Neural cell (in vitro differentiated cells): ENCODE data around the gene SFT2D2.

Experiments used
- CTCF ChIP-seq: fragments of 450-650 bp; IDR thresholded peaks from 2 replicates; pipeline ENCODE4 v1.5.1; 2014; ENCODE audit warnings: antibody characterized with exemption, mild to moderate bottlenecking, moderate library complexity; ENCODE audit not compliant: poor library complexity, severe bottlenecking
- EP300 ChIP-seq: fragments of 450-650 bp; conservative IDR thresholded peaks from 2 replicates; pipeline ENCODE4 v1.6.1; 2014; ENCODE audit warnings: antibody characterized with exemption, mild to moderate bottlenecking, moderate library complexity; ENCODE audit not compliant: poor library complexity, severe bottlenecking
- EZH2 ChIP-seq: fragments of 200-600, 300-800 bp; shearing (Covaris generic), sonication (generic); IDR thresholded peaks from 2 replicates; pipeline ENCODE4 v1.6.1; 2014; ENCODE audit warnings: antibody characterized with exemption, low read length, borderline replicate concordance, mild to moderate bottlenecking; ENCODE audit not compliant: insufficient read depth, poor library complexity, severe bottlenecking
- MXI1 ChIP-seq: fragments of 450-650 bp; conservative IDR thresholded peaks from 2 replicates; pipeline ENCODE4 v1.6.1; 2014; ENCODE audit warnings: antibody characterized with exemption, mild to moderate bottlenecking; ENCODE audit not compliant: poor library complexity, severe bottlenecking
- POLR2AphosphoS5 ChIP-seq: IDR thresholded peaks from 2 replicates; pipeline ENCODE4 v1.6.1; 2012
- TAF1 ChIP-seq: IDR thresholded peaks from 2 replicates; pipeline ENCODE4 v1.6.1; 2012; ENCODE audit warnings: low read depth

- TF ChIP-seq CTCF: no peak
- no peak for TF ChIP-seq TAF1
- TF ChIP-seq EP300: no peak
- TF ChIP-seq MXI1: no peak
- no peak for TF ChIP-seq EZH2
- TF ChIP-seq POLR2AphosphoS5: no peak
These were observed 19.2 kb downstream of the SFT2D2 start for GRCh38 chr1:168245042-168245441.
